Natural killer cell (primary cell): Measurements from ENCODE around the gene TMIE. TPM values are rescaled to one million over a fixed set of nuclear protein-coding genes. Genes with fewer than 3 reads are reported as not detected.

Source experiments
- ATAC-seq, 3 donors: fragments of 150-1000 bp in 2 of 3; fragments of 200-7000 bp in 1 of 3; cut with Tn5 transposase; 1 replicate in 1 of 3; 2 replicates in 2 of 3; pipeline ENCODE4 v1.10.0; 2021; ENCODE audit warnings: mild to moderate bottlenecking in 2 of 3, moderate library complexity in 2 of 3
- DNase-seq, 2 donors: peaks; one replicate each; pipeline versions ENCODE4 v3.0.0 to v3.0.0-alpha.2; 2013 to 2021; ENCODE audit warnings: mixed read lengths in 1 of 2
- H3K27ac ChIP-seq: one replicate; pipeline ENCODE4 v1.5.1; 2013; ENCODE audit warnings: mild to moderate bottlenecking, low read length
- H3K27me3 ChIP-seq: one replicate; pipeline ENCODE4 v1.6.1; 2013; ENCODE audit warnings: low read length; ENCODE audit not compliant: control insufficient read depth, insufficient read depth
- H3K36me3 ChIP-seq: one replicate; pipeline ENCODE4 v1.6.1; 2013; ENCODE audit warnings: low read length; ENCODE audit not compliant: control insufficient read depth, insufficient read depth
- H3K4me1 ChIP-seq: one replicate; pipeline ENCODE4 v1.6.1; 2013; ENCODE audit warnings: low read length; ENCODE audit not compliant: control insufficient read depth, insufficient read depth
- H3K4me3 ChIP-seq: one replicate; pipeline ENCODE4 v1.5.1; 2013; ENCODE audit warnings: low read length
- H3K9me3 ChIP-seq: one replicate; pipeline ENCODE4 v1.6.1; 2013; ENCODE audit warnings: low read length; ENCODE audit not compliant: control insufficient read depth, insufficient read depth
- H3K27ac Mint-ChIP-seq, 2 donors: one replicate each; pipeline ENCODE4 v1.8.0; 2022; ENCODE audit warnings: mild to moderate bottlenecking in 2 of 2, mixed read lengths in 2 of 2, moderate library complexity in 1 of 2
- H3K27me3 Mint-ChIP-seq, 2 donors: one replicate each; pipeline ENCODE4 v1.8.0; 2022; ENCODE audit warnings: low read depth in 2 of 2, mixed read lengths in 2 of 2
- H3K36me3 Mint-ChIP-seq: one replicate; pipeline ENCODE4 v1.8.0; 2022; ENCODE audit warnings: mixed read lengths
- H3K4me1 Mint-ChIP-seq, 2 donors: one replicate each; pipeline ENCODE4 v1.8.0; 2022; ENCODE audit warnings: mixed read lengths in 2 of 2
- H3K4me3 Mint-ChIP-seq: one replicate; pipeline ENCODE4 v1.8.0; 2022; ENCODE audit warnings: mild to moderate bottlenecking, moderate library complexity, mixed read lengths
- H3K9me3 Mint-ChIP-seq, 2 donors: one replicate each; pipeline ENCODE4 v1.8.0; 2022; ENCODE audit warnings: mixed read lengths in 2 of 2
- WGBS: methylation state at CpG from one replicate; pipeline ENCODE4 v1.1.7; 2013; ENCODE audit warnings: missing lambda C conversion rate; ENCODE audit not compliant: insufficient coverage; 5-methylcytosine and 5-hydroxymethylcytosine counted together
- intact Hi-C: fragments of 100-400 bp; cut with micrococcal nuclease; formaldehyde crosslinking; loops from one replicate; pipeline ENCODE4 v1.14.2; 2022
- total RNA-seq, 4 donors: library from RNA; stranded (reverse); fragments of 120-200 nt in 1 of 4; gene quantifications; one replicate each; pipeline versions ENCODE4 v1.2.3 to v1.2.4, GENCODE V29; 2013 to 2022
- TF ChIP-seq, protein P1 (sequence below): fragments of 200-600 bp; IDR thresholded peaks from one replicate; pipeline ENCODE4 v1.8.0; 2022; ENCODE audit warnings: antibody characterized with exemption

The TMIE gene
- total RNA-seq, 3 donors from 2014 or later (not counting 1 experiment from before 2014, with no cell fraction given): not detected

GRCh38 chr3:46659285-46659684, 41.9 kb upstream of the TMIE start:
- H3K27ac ChIP-seq: no peak overlapping the region
- no peaks in the 10 kb centered on the region for H3K4me1 ChIP-seq
- intact Hi-C loops: no loop called here
- TF ChIP-seq, protein P1, sequence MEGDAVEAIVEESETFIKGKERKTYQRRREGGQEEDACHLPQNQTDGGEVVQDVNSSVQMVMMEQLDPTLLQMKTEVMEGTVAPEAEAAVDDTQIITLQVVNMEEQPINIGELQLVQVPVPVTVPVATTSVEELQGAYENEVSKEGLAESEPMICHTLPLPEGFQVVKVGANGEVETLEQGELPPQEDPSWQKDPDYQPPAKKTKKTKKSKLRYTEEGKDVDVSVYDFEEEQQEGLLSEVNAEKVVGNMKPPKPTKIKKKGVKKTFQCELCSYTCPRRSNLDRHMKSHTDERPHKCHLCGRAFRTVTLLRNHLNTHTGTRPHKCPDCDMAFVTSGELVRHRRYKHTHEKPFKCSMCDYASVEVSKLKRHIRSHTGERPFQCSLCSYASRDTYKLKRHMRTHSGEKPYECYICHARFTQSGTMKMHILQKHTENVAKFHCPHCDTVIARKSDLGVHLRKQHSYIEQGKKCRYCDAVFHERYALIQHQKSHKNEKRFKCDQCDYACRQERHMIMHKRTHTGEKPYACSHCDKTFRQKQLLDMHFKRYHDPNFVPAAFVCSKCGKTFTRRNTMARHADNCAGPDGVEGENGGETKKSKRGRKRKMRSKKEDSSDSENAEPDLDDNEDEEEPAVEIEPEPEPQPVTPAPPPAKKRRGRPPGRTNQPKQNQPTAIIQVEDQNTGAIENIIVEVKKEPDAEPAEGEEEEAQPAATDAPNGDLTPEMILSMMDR: no peak
- H3K4me3 ChIP-seq: no peak overlapping the region
- H3K9me3 ChIP-seq: no peaks in the 10 kb centered on the region
- WGBS: 93% methylated on average over 8 of the region's 8 CpGs
- H3K27me3 Mint-ChIP-seq: peaks cover 10 to 12% of the 10 kb centered on the region in 2 donors
- H3K4me1 Mint-ChIP-seq: no peaks in the 10 kb centered on the region
- no peak for DNase-seq
- no peak overlapping the region for H3K4me3 Mint-ChIP-seq
- ATAC-seq: no peak
- H3K27ac Mint-ChIP-seq: no peak overlapping the region
- H3K27me3 ChIP-seq: no peaks in the 10 kb centered on the region
- H3K9me3 Mint-ChIP-seq: no peaks in the 10 kb centered on the region
- no peaks in the 10 kb centered on the region for H3K36me3 Mint-ChIP-seq
- H3K36me3 ChIP-seq: no peaks in the 10 kb centered on the region

- no peaks in the 10 kb centered on the region for H3K9me3 ChIP-seq
- no peaks in the 10 kb centered on the region for H3K4me1 Mint-ChIP-seq
- H3K36me3 Mint-ChIP-seq: no peaks in the 10 kb centered on the region
- DNase-seq: no peak
- no peaks in the 10 kb centered on the region for H3K36me3 ChIP-seq
- no peaks in the 10 kb centered on the region for H3K27me3 ChIP-seq
- no peak overlapping the region for H3K27ac ChIP-seq
- H3K4me3 Mint-ChIP-seq: no peak overlapping the region
- no peak overlapping the region for H3K4me3 ChIP-seq
- ATAC-seq: no peak
- no peaks in the 10 kb centered on the region for H3K4me1 ChIP-seq
- peaks cover 5 to 7% of the 10 kb centered on the region in 2 donors for H3K27me3 Mint-ChIP-seq
- intact Hi-C loops: no loop called here
- TF ChIP-seq, protein P1: no peak
- no peak overlapping the region for H3K27ac Mint-ChIP-seq
- 80% methylated on average over 6 of the region's 6 CpGs for WGBS
- no peaks in the 10 kb centered on the region for H3K9me3 Mint-ChIP-seq
Measured at GRCh38 chr3:46660003-46660402, 41.2 kb upstream of the TMIE start.

DNA sequence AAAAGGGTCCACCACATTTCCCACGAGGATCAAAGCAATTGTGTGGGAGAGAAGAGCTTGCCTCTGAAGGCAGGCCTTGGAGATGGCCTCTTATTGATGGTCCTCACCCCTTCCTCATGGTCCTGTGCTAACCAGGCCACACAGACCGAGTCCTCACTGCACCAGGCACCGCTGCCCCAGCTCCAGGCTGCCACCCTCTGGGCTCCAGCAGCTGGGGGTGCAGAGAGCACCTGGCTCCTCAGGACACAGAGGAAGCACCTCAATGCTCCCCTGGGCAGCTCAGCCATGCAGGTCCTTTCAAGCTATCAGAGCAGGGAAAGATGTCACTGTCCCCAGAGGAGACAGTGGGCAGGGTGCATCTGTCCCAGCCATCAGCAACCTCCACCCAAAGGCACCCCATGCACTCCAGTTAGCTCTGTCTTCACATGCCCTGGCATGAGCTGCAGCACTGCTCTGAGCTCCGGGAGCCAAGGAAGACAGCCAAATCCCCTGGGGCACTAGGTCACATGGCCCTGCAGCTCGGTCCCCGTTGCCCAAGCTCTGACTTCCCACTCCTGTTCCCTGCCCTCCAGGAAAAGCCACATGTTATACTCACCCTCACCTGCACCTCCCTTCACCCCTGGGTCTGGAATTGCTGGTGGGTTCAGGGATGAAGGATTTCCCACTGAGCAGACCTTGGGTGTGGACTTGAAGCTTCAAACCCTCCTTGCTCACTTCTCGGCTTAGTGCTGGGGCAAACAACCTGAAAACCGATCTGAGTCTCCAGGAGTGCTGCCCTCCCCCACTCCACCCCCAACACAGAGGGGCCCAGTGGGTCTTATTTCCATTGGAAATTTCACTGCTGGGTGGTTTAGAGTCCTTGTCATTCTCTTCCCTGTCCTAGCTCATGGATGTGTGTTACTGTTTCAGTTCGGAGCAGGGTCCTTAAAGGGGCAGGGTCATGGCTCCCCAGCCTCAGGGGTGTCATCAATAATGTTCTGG, 40.4 kb upstream of the TMIE start:
- intact Hi-C loops: no loop called here
- DNase-seq (no peak), ATAC-seq (no peak)

More for the DNA sequence above, 40.4 kb upstream of the TMIE start:
- Mint-ChIP-seq H3K4me3 (no peak overlapping the region), H3K9me3 (no peaks in the 10 kb centered on the region), H3K27me3 (peaks cover 0 to 4% of the 10 kb centered on the region in 2 donors), H3K27ac (no peak overlapping the region), H3K36me3 (no peaks in the 10 kb centered on the region), H3K4me1 (no peaks in the 10 kb centered on the region)
- Histone ChIP-seq H3K4me1 (no peaks in the 10 kb centered on the region), H3K36me3 (no peaks in the 10 kb centered on the region), H3K27ac (no peak overlapping the region), H3K4me3 (no peak overlapping the region), H3K9me3 (no peaks in the 10 kb centered on the region), H3K27me3 (no peaks in the 10 kb centered on the region)
- TF ChIP-seq, protein P1: no peak
- 72% methylated on average over 9 of the region's 9 CpGs for WGBS
